ENCODE measurements around the gene LRP6. TPM values are rescaled to one million over a fixed set of nuclear protein-coding genes. Genes with fewer than 3 reads are reported as not detected.

The LRP6 gene
- total RNA-seq, 1 experiment from 2014 or later, result 62.4 TPM

DNA sequence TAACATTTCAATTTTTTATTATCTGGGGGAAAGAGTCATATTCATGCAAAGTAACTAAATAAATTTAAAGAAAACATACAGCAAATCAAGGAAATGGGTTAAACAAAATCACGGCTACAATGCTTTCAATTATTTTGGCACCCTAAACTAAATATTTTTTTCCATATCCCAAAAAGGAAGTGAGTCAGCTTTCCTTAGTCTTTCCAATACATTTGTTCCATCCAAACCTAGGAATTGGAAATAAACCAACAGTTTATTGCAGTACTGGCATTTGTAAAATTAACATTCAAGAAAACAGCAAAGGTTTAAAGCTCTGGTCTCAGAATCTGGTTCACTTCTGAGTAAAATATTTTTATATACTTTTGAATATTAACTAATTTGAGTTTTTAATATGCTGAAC is 106.9 kb downstream of the LRP6 start:
- Histone ChIP-seq H3K9ac (ENCODE audit: extremely low read depth, insufficient read length, low read length) (no peak overlapping the region), H3K18ac (ENCODE audit: insufficient read length, low read depth, low read length) (no peak overlapping the region), H2BK15ac (ENCODE audit: low read depth, low read length) (no peak overlapping the region), H4K5ac (ENCODE audit: insufficient read length, low read depth, low read length) (no peak overlapping the region), H3K23ac (ENCODE audit: insufficient read length, low read depth, low read length) (no peak overlapping the region), H4K8ac (replicated peaks; ENCODE audit: insufficient read length, low read depth, low read length) (no peak overlapping the region), H2BK12ac (ENCODE audit: insufficient read length, low read depth, low read length) (no peak overlapping the region), H3K14ac (ENCODE audit: insufficient read depth, low read length) (no peak overlapping the region), H2AFZ (ENCODE audit: low read length) (no peak overlapping the region), H4K20me1 (ENCODE audit: control insufficient read depth, insufficient read depth, insufficient read length) (no peaks in the 10 kb centered on the region), H2BK20ac (ENCODE audit: low read depth, low read length, poor library complexity, severe bottlenecking) (no peak overlapping the region), H3K4me2 (ENCODE audit: insufficient read depth, insufficient read length, low read length) (no peak overlapping the region), H2BK5ac (ENCODE audit: insufficient read length, low read length) (no peak overlapping the region), H3T11ph (ENCODE audit: low read length) (no peak overlapping the region), H3K27ac (ENCODE audit: insufficient read length, low read depth, low read length) (no peak overlapping the region), H3K23me2 (ENCODE audit: insufficient read length, low read depth, low read length, poor library complexity, severe bottlenecking) (no peaks in the 10 kb centered on the region), H3K4me1 (ENCODE audit: insufficient read depth, low read length) (no peaks in the 10 kb centered on the region), H3K56ac (ENCODE audit: insufficient read length, low read depth, low read length) (no peak overlapping the region), H3K4ac (ENCODE audit: low read depth, low read length) (no peak overlapping the region), H3K79me2 (ENCODE audit: insufficient read depth, low read length) (no peaks in the 10 kb centered on the region), H4K91ac (ENCODE audit: insufficient read length, low read depth, low read length) (no peak overlapping the region), H3K9me3 (ENCODE audit: control insufficient read depth, low read depth, low read length) (no peaks in the 10 kb centered on the region), H3K27me3 (ENCODE audit: insufficient read depth, low read length) (no peaks in the 10 kb centered on the region), H2BK120ac (ENCODE audit: low read depth, low read length, poor library complexity, severe bottlenecking) (no peak overlapping the region), H2AK5ac (ENCODE audit: insufficient read length, low read length) (no peak overlapping the region), H3K79me1 (ENCODE audit: insufficient read depth, low read depth, low read length, poor library complexity, severe bottlenecking) (no peaks in the 10 kb centered on the region)
- peaks cover 19 to 69% (median 55%) of the 10 kb centered on the region in 3 experiments; a peak in 6 of 7 replicates for H3K36me3 Mint-ChIP-seq (ENCODE audit: insufficient read depth in 1 of 3, low read depth in 3 of 3)
- TF ChIP-seq, protein P1, sequence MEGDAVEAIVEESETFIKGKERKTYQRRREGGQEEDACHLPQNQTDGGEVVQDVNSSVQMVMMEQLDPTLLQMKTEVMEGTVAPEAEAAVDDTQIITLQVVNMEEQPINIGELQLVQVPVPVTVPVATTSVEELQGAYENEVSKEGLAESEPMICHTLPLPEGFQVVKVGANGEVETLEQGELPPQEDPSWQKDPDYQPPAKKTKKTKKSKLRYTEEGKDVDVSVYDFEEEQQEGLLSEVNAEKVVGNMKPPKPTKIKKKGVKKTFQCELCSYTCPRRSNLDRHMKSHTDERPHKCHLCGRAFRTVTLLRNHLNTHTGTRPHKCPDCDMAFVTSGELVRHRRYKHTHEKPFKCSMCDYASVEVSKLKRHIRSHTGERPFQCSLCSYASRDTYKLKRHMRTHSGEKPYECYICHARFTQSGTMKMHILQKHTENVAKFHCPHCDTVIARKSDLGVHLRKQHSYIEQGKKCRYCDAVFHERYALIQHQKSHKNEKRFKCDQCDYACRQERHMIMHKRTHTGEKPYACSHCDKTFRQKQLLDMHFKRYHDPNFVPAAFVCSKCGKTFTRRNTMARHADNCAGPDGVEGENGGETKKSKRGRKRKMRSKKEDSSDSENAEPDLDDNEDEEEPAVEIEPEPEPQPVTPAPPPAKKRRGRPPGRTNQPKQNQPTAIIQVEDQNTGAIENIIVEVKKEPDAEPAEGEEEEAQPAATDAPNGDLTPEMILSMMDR (conservative IDR thresholded peaks at IDR 0.05), result no peak
- H3K9me3 Mint-ChIP-seq, result no peaks in the 10 kb centered on the region
- no CpG with 5 or more reads among the region's 1 CpG for WGBS (ENCODE audit: extremely low coverage, insufficient read length, low lambda C conversion rate)
- no peaks in the 10 kb centered on the region for H3K27me3 Mint-ChIP-seq (ENCODE audit: low read depth)
- no peak for DNase-seq
- no peak overlapping the region for H3K27ac Mint-ChIP-seq
- H3K4me1 Mint-ChIP-seq, result 0 out of 4 replicates have a peak, but pooled peaks cover 0 to 2% of the 10 kb centered on the region in 2 experiments
- H3K4me3 Mint-ChIP-seq, result no peak overlapping the region
